Uterus (tissue), 2 donors: ENCODE data around the gene TMEM62.

Source experiments
- CTCF ChIP-seq, 4 experiments: fragments of 200-600 bp in 2 of 4; fragments of 450-650 bp in 2 of 4; sonication (generic) in 2 of 4; IDR thresholded peaks; one replicate each; pipeline ENCODE4 v1.5.1; 2016 to 2019; ENCODE audit warnings: antibody characterized with exemption in 4 of 4, mild to moderate bottlenecking in 2 of 4, moderate library complexity in 1 of 4
- POLR2A ChIP-seq, 2 donors: fragments of 450-650 bp; IDR thresholded peaks; one replicate each; pipeline ENCODE4 v1.6.1; 2016; ENCODE audit warnings: antibody characterized with exemption in 2 of 2, mild to moderate bottlenecking in 1 of 2, moderate library complexity in 1 of 2

GRCh38 chr15:43215961-43216360 lies 82.6 kb downstream of the TMEM62 start:
- TF ChIP-seq CTCF (IDR thresholded peaks at IDR 0.05), result no peak
- TF ChIP-seq POLR2A (IDR thresholded peaks at IDR 0.05), result no peak
